Erythroblast (primary cell): Measurements from ENCODE around the gene FAM111B.

ENCODE experiments used
- GATA1 ChIP-seq: IDR thresholded peaks from 2 replicates; pipeline ENCODE4 v1.6.1; 2011; ENCODE audit warnings: low read depth, mild to moderate bottlenecking, control low read depth, low read length, moderate library complexity
- POLR2A ChIP-seq: IDR thresholded peaks from 2 replicates; pipeline ENCODE4 v1.6.1; 2011; ENCODE audit warnings: mild to moderate bottlenecking, low read length

DNA sequence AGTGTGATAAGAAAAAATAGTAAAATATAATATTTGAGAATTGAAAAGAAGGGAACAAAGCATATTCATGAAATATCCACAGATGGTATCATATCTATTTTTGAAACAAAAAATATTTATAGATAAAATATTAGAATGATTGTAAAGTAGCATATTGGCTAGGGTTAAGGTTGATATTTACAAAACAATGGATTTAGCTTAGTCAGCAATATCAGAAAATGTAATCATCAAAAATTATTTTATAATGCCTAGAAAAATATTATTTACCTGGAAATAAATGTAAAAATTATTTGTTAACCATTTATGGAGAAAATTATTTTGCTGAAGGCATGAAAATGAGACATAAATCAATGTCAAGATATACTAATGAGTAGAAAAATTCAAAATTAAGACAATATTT lies 12.8 kb downstream of the FAM111B start:
- TF ChIP-seq POLR2A (no peak), GATA1 (no peak)
